Neural cell (in vitro differentiated cells): ENCODE results near the gene ITGAL. TPM values are rescaled to one million over a fixed set of nuclear protein-coding genes. Genes with fewer than 3 reads are reported as not detected.

ENCODE experiments used
- H2AFZ ChIP-seq: fragments of 200-600, 300-800 bp; sonication (generic), shearing (Covaris generic); 2 replicates; pipeline ENCODE4 v1.6.0; 2014; ENCODE audit warnings: low read depth, mild to moderate bottlenecking, antibody characterized with exemption, low read length, moderate library complexity
- H3F3A ChIP-seq: fragments of 200-600 bp; shearing (Covaris generic); 2 replicates; pipeline ENCODE4 v1.6.1; 2016; ENCODE audit warnings: mild to moderate bottlenecking, moderate library complexity, mixed read lengths, antibody characterized with exemption, low read length; ENCODE audit not compliant: insufficient read depth, poor library complexity, severe bottlenecking
- H3K27ac ChIP-seq: fragments of 200-600, 300-800 bp; sonication (generic), shearing (Covaris generic); 2 replicates; pipeline ENCODE4 v1.5.1; 2014; ENCODE audit warnings: mild to moderate bottlenecking, low read length, moderate library complexity
- H3K27me3 ChIP-seq: fragments of 300-800, 200-600 bp; sonication (generic), shearing (Covaris generic); 2 replicates; pipeline ENCODE4 v1.6.0; 2014; ENCODE audit warnings: mild to moderate bottlenecking, low read depth, low read length, moderate library complexity; ENCODE audit not compliant: insufficient read depth
- H3K36me3 ChIP-seq: fragments of 300-800, 200-600 bp; sonication (generic), shearing (Covaris generic); 2 replicates; pipeline ENCODE4 v1.5.1; 2014; ENCODE audit warnings: mild to moderate bottlenecking, antibody characterized with exemption, low read length, moderate library complexity; ENCODE audit not compliant: insufficient read depth
- H3K4me2 ChIP-seq: fragments of 300-800, 200-600 bp; sonication (generic), shearing (Covaris generic); 2 replicates; pipeline ENCODE4 v1.6.0; 2014; ENCODE audit warnings: mild to moderate bottlenecking, low read length
- H3K4me3 ChIP-seq: fragments of 300-800, 200-600 bp; sonication (generic), shearing (Covaris generic); 2 replicates; pipeline ENCODE4 v1.5.1; 2014; ENCODE audit warnings: mild to moderate bottlenecking, low read length, moderate library complexity
- H3K79me2 ChIP-seq: fragments of 200-600 bp; shearing (Covaris generic); replicated peaks from 2 replicates; pipeline ENCODE4 v1.6.0; 2014; ENCODE audit warnings: mild to moderate bottlenecking, low read length, moderate library complexity; ENCODE audit not compliant: insufficient read depth
- H3K9ac ChIP-seq: fragments of 300-800, 200-600 bp; sonication (generic), shearing (Covaris generic); 2 replicates; pipeline ENCODE4 v1.6.1; 2016; ENCODE audit warnings: mild to moderate bottlenecking, low read length, mixed read lengths
- H3K9me2 ChIP-seq: fragments of 200-600 bp; shearing (Covaris generic); 2 replicates; pipeline ENCODE4 v1.6.1; 2016; ENCODE audit warnings: mild to moderate bottlenecking, low read length, mixed read lengths; ENCODE audit not compliant: insufficient read depth
- H3K9me3 ChIP-seq: fragments of 200-600, 300-800 bp; sonication (generic), shearing (Covaris generic); 2 replicates; pipeline ENCODE4 v1.6.1; 2016; ENCODE audit warnings: mild to moderate bottlenecking, mixed run types, low read length, moderate library complexity, mixed read lengths
- H4K20me1 ChIP-seq: fragments of 200-600 bp; shearing (Covaris generic); 2 replicates; pipeline ENCODE4 v1.6.1; 2016; ENCODE audit warnings: mild to moderate bottlenecking, mixed run types; ENCODE audit not compliant: insufficient read depth
- EP300 ChIP-seq: fragments of 450-650 bp; conservative IDR thresholded peaks from 2 replicates; pipeline ENCODE4 v1.6.1; 2014; ENCODE audit warnings: antibody characterized with exemption, mild to moderate bottlenecking, moderate library complexity; ENCODE audit not compliant: poor library complexity, severe bottlenecking
- EZH2 ChIP-seq: fragments of 200-600, 300-800 bp; shearing (Covaris generic), sonication (generic); IDR thresholded peaks from 2 replicates; pipeline ENCODE4 v1.6.1; 2014; ENCODE audit warnings: antibody characterized with exemption, low read length, borderline replicate concordance, mild to moderate bottlenecking; ENCODE audit not compliant: insufficient read depth, poor library complexity, severe bottlenecking
- MXI1 ChIP-seq: fragments of 450-650 bp; conservative IDR thresholded peaks from 2 replicates; pipeline ENCODE4 v1.6.1; 2014; ENCODE audit warnings: antibody characterized with exemption, mild to moderate bottlenecking; ENCODE audit not compliant: poor library complexity, severe bottlenecking
- POLR2AphosphoS5 ChIP-seq: IDR thresholded peaks from 2 replicates; pipeline ENCODE4 v1.6.1; 2012
- RAD21 ChIP-seq: fragments of 450-650 bp; conservative IDR thresholded peaks from 2 replicates; pipeline ENCODE4 v1.6.1; 2014; ENCODE audit warnings: antibody characterized with exemption, mild to moderate bottlenecking, moderate library complexity
- SMC3 ChIP-seq: fragments of 450-650 bp; conservative IDR thresholded peaks from 2 replicates; pipeline ENCODE4 v1.6.1; 2014; ENCODE audit warnings: antibody characterized with exemption, mild to moderate bottlenecking, moderate library complexity; ENCODE audit not compliant: poor library complexity
- TAF1 ChIP-seq: IDR thresholded peaks from 2 replicates; pipeline ENCODE4 v1.6.1; 2012; ENCODE audit warnings: low read depth
- polyA plus RNA-seq: library from polyadenylated mRNA; depleted of rRNA; stranded (reverse); fragments of >200 nt; gene quantifications from 2 replicates; pipeline ENCODE4 v1.2.3, GENCODE V29; 2014
- TF ChIP-seq, protein P1 (sequence below): fragments of 450-650 bp; IDR thresholded peaks from 2 replicates; pipeline ENCODE4 v1.5.1; 2014; ENCODE audit warnings: antibody characterized with exemption, mild to moderate bottlenecking, moderate library complexity; ENCODE audit not compliant: poor library complexity, severe bottlenecking
- TF ChIP-seq, protein P2 (sequence below): IDR thresholded peaks from 2 replicates; pipeline ENCODE4 v1.6.1; 2012; ENCODE audit warnings: borderline replicate concordance

Gene ITGAL
- polyA plus RNA-seq, 1 donor from 2014 or later: not detected

DNA sequence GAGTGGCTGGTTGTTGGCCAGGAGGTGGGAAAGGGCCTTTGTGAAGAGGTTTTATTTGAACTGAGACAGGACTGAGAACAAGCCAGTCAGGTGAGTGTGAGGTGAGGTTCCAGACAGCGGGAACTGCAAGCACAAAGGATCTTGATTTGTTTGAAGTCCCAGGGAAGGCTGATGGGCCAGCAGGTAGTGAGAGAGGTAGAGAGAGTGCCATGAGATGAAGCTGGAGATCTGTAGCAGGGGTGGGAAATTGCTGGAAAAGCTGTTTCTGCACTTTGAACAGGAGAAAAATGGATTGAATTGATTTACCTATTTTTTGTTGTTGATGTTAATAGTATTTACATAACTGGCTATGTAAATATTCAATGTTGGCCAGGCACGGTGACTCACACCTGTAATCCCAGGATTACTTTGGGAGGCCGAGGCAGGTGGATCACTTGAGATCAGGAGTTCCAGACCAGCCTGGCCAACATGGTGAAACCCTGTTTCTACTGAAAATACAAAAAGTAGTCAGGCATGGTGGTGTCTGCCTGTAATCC is 35.0 kb upstream of the ITGAL start:
- Histone ChIP-seq H3F3A (no peaks in the 10 kb centered on the region), H2AFZ (no peak overlapping the region), H3K4me3 (no peak overlapping the region), H3K4me2 (no peak overlapping the region), H3K79me2 (no peaks in the 10 kb centered on the region), H4K20me1 (no peaks in the 10 kb centered on the region), H3K27me3 (no peaks in the 10 kb centered on the region), H3K9ac (no peak overlapping the region), H3K9me3 (no peaks in the 10 kb centered on the region), H3K9me2 (no peaks in the 10 kb centered on the region), H3K27ac (no peak overlapping the region), H3K36me3 (no peaks in the 10 kb centered on the region)
- no peak for TF ChIP-seq MXI1
- no peak for TF ChIP-seq TAF1
- TF ChIP-seq POLR2AphosphoS5: no peak
- TF ChIP-seq, protein P1, sequence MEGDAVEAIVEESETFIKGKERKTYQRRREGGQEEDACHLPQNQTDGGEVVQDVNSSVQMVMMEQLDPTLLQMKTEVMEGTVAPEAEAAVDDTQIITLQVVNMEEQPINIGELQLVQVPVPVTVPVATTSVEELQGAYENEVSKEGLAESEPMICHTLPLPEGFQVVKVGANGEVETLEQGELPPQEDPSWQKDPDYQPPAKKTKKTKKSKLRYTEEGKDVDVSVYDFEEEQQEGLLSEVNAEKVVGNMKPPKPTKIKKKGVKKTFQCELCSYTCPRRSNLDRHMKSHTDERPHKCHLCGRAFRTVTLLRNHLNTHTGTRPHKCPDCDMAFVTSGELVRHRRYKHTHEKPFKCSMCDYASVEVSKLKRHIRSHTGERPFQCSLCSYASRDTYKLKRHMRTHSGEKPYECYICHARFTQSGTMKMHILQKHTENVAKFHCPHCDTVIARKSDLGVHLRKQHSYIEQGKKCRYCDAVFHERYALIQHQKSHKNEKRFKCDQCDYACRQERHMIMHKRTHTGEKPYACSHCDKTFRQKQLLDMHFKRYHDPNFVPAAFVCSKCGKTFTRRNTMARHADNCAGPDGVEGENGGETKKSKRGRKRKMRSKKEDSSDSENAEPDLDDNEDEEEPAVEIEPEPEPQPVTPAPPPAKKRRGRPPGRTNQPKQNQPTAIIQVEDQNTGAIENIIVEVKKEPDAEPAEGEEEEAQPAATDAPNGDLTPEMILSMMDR: no peak
- no peak for TF ChIP-seq EZH2
- no peak for TF ChIP-seq SMC3
- TF ChIP-seq, protein P2, sequence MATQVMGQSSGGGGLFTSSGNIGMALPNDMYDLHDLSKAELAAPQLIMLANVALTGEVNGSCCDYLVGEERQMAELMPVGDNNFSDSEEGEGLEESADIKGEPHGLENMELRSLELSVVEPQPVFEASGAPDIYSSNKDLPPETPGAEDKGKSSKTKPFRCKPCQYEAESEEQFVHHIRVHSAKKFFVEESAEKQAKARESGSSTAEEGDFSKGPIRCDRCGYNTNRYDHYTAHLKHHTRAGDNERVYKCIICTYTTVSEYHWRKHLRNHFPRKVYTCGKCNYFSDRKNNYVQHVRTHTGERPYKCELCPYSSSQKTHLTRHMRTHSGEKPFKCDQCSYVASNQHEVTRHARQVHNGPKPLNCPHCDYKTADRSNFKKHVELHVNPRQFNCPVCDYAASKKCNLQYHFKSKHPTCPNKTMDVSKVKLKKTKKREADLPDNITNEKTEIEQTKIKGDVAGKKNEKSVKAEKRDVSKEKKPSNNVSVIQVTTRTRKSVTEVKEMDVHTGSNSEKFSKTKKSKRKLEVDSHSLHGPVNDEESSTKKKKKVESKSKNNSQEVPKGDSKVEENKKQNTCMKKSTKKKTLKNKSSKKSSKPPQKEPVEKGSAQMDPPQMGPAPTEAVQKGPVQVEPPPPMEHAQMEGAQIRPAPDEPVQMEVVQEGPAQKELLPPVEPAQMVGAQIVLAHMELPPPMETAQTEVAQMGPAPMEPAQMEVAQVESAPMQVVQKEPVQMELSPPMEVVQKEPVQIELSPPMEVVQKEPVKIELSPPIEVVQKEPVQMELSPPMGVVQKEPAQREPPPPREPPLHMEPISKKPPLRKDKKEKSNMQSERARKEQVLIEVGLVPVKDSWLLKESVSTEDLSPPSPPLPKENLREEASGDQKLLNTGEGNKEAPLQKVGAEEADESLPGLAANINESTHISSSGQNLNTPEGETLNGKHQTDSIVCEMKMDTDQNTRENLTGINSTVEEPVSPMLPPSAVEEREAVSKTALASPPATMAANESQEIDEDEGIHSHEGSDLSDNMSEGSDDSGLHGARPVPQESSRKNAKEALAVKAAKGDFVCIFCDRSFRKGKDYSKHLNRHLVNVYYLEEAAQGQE: no peak
- TF ChIP-seq EP300: no peak
- no peak for TF ChIP-seq RAD21

DNA sequence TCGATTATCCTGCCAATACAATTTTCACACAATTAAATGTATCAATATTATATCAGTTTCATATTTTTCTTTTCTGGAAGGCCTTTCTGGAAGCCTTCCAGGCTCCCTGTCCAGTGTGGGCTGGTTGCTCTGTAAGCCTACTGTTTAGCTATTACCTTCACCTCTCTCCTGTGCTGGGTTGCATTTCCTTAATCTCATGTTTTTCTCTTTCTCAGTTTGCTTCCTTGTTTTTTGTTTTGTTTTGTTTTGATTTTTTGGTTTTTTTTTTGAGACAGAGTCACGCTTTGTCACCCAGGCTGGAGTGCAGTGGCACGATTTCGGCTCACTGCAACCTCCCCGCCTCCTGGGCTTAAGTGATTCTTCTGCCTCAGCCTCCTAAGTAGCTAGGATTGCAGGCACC is 33.7 kb upstream of the ITGAL start:
- no peak for TF ChIP-seq EP300
- no peak for TF ChIP-seq TAF1
- H3K79me2 ChIP-seq: no peaks in the 10 kb centered on the region
- no peak overlapping the region for H3K4me3 ChIP-seq
- H4K20me1 ChIP-seq: no peaks in the 10 kb centered on the region
- no peaks in the 10 kb centered on the region for H3K9me3 ChIP-seq
- no peak overlapping the region for H3K4me2 ChIP-seq
- H3K27ac ChIP-seq: no peak overlapping the region
- no peaks in the 10 kb centered on the region for H3K36me3 ChIP-seq
- H2AFZ ChIP-seq: no peak overlapping the region
- H3K27me3 ChIP-seq: no peaks in the 10 kb centered on the region
- H3K9me2 ChIP-seq: no peaks in the 10 kb centered on the region
- no peaks in the 10 kb centered on the region for H3F3A ChIP-seq
- H3K9ac ChIP-seq: no peak overlapping the region
